Activated T-helper 2 cell treated with anti-CD3 and anti-CD28 coated beads, Interferon-gamma antibody, Interleukin-2, Interleukin-4, amounts not matched to agents 10 μg/mL and 5 μg/mL and 100 μg/mL, durations not matched to agents 14 hours and 24 hours and 36 hours (primary cell): ENCODE data around the gene YTHDF1. TPM values are rescaled to one million over a fixed set of nuclear protein-coding genes. Genes with fewer than 3 reads are reported as not detected.
"Not testable (repeated sequence)": the region's sequence is repeated elsewhere in the genome, so short reads cannot be mapped to it uniquely, and the experiment has no call there.

ENCODE experiments used
- DNase-seq: peaks from one replicate; pipeline ENCODE4 v3.0.0; 2021; ENCODE audit warnings: low spot score
- H3K27ac Mint-ChIP-seq: one replicate; pipeline ENCODE4 v1.8.0; 2021; ENCODE audit warnings: mixed read lengths
- H3K27me3 Mint-ChIP-seq: one replicate; pipeline ENCODE4 v1.8.0; 2021; ENCODE audit warnings: low read depth, mixed read lengths
- H3K36me3 Mint-ChIP-seq: one replicate; pipeline ENCODE4 v1.8.0; 2021; ENCODE audit warnings: low read depth, mixed read lengths
- H3K4me1 Mint-ChIP-seq: one replicate; pipeline ENCODE4 v1.8.0; 2021; ENCODE audit warnings: low read depth, mixed read lengths
- H3K4me3 Mint-ChIP-seq: one replicate; pipeline ENCODE4 v1.8.0; 2021; ENCODE audit warnings: low read depth, mild to moderate bottlenecking, moderate library complexity, mixed read lengths
- H3K9me3 Mint-ChIP-seq: one replicate; pipeline ENCODE4 v1.8.0; 2021; ENCODE audit warnings: mixed read lengths
- intact Hi-C: fragments of 100-400 bp; cut with micrococcal nuclease; formaldehyde crosslinking; loops from one replicate; pipeline ENCODE4 v1.15.1; 2023
- total RNA-seq: library from RNA; stranded (reverse); gene quantifications from 2 replicates; pipeline ENCODE4 v1.2.3, GENCODE V29; 2022

The YTHDF1 gene
- total RNA-seq, 1 donor from 2014 or later, result 44.7 TPM

DNA sequence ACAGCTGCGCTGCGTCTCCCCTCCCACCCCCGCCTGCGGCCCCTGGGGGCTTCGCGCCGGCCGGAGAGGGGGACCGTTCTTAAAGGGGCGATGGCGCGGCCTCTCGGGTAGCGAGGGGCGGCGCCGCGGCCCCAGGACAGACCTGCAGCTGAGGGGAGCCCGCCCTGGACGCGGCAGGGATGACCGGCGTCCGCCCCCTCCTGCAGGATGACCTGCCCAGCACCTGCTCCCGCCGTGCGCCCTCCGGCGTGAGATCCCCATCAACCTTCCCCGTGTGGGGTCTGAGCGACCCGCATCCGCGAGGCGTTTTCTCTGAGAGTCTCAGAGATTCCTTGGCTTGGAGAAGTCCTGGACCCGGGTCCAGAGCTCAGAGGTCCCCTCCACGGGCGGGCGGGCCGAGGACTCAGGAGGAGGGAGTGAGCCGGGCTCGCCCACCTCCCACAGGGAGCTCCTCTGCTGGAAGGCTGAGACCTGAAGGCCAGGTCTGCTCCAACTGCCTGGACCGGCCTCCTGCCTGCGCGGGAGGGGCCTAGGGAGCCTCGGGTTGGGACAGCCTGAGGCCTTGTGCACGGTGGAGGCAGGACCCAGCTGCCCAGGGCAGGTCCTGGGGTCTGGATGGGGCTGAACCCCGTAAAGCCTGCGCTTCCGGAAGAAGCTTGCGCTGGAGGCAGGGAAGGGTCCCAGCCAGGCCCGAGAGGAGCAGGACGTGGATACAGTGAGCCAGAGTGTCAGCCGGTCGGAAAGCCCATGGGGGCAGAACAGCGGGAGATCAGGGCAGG, 38.9 kb upstream of the YTHDF1 start:
- H3K27me3 Mint-ChIP-seq, result peaks cover 40% of the 10 kb centered on the region
- H3K4me1 Mint-ChIP-seq, result no peaks in the 10 kb centered on the region
- H3K9me3 Mint-ChIP-seq, result no peaks in the 10 kb centered on the region
- no peak overlapping the region for H3K4me3 Mint-ChIP-seq
- DNase-seq, result no peak
- no peak overlapping the region for H3K27ac Mint-ChIP-seq
- intact Hi-C loops, result no loop called here
- H3K36me3 Mint-ChIP-seq, result no peaks in the 10 kb centered on the region

DNA sequence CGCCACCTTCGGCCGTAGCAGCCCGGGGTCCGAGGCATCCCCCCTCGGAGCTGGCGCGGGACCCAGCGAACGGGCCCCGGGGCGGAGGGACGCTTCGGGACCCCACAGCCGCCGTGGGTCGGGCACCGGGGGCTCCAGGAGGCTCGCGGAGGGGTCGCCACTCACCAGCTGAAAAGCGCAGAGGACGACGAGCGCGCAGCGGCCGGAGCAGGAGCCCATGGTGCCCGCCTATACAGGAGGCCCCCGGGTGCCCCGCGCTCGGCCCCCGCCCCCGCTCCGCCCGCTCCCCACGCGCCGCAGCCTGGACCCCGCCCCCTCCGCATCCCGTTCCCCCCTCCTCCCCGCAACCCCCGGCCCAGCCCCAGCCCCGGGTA, 38.3 kb upstream of the YTHDF1 start, which contains the start of gene NKAIN4:
TSS of gene NKAIN4 (minus strand) at position 232 of the 374 bp plus-strand sequence. CDS start at position 219, 13 bp downstream.
- H3K27ac Mint-ChIP-seq, result no peak within 1 kb of the TSS
- H3K9me3 Mint-ChIP-seq, result no peaks in the 10 kb centered on the region
- peaks cover 40% of the 10 kb centered on the region for H3K27me3 Mint-ChIP-seq
- H3K4me3 Mint-ChIP-seq, result no peak within 1 kb of the TSS
- intact Hi-C loops, result no loop called here
- no peaks in the 10 kb centered on the region for H3K4me1 Mint-ChIP-seq
- H3K36me3 Mint-ChIP-seq, result no peaks in the 10 kb centered on the region
- no peak for DNase-seq

DNA sequence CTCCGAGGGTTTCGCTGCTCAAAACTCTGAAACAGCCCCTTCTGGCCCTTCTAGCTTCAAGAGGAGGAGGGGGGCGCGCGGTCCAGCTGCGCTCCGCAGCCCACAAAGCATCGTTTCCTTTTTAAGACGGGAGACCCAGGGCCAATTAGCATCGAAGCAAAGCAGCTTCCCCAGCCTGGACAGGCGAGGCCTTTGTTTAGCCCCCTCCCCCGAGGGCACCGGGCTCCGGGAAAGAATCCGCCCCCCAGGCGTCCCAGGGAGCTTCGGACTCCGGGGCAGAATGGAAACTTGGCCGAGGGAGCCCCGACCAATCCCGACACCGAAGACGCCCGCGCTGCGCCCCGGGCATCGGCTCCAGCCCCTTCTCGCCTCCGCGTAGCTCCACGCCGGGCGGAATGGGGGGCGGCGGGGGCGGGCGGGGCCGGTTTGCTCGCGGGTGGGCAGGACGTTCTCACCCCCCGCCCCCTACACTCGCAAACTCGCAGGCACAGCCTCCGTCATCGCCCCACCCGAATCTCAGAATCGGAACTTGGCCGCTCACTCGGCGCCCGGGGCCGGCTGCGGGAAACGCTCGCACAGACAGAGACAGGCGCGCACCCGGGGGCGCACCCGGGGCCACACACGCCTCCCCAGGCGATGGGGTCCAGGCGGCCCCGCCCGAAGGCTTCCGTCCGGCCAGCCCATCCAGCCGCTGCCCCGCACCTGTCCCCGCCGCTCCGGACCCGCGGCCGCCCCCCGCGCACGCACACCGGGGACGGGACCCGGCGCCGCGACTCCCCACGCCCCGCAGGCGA, 37.7 kb upstream of the YTHDF1 start:
- Mint-ChIP-seq H3K9me3 (no peaks in the 10 kb centered on the region), H3K27me3 (peaks cover 41% of the 10 kb centered on the region), H3K4me1 (no peaks in the 10 kb centered on the region), H3K27ac (no peak overlapping the region), H3K36me3 (no peaks in the 10 kb centered on the region), H3K4me3 (no peak overlapping the region)
- no peak for DNase-seq
- intact Hi-C loops, result no loop called here

DNA sequence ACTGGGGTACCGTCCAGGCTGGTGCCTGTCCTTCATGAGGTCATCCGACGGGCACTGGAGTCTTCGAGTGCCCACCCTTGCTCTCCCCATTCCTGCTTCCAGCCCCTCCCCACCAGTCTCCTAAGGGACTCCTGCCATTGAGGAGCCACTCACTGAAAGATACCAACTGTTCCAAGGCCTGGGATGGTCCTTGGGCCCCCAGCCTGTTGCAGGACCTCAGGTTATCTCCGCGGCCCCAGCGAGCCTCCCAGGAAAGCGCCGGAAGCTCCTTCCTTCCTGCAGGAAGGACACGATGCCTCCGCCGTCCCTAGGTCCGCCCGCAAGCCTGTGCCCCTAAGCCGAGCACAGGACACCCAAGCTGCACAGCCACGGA, 37.1 kb upstream of the YTHDF1 start:
- Mint-ChIP-seq H3K27me3 (peaks cover 45% of the 10 kb centered on the region), H3K36me3 (no peaks in the 10 kb centered on the region), H3K9me3 (no peaks in the 10 kb centered on the region), H3K4me1 (no peaks in the 10 kb centered on the region), H3K4me3 (no peak overlapping the region), H3K27ac (no peak overlapping the region)
- intact Hi-C loops, result no loop called here
- DNase-seq, result no peak

DNA sequence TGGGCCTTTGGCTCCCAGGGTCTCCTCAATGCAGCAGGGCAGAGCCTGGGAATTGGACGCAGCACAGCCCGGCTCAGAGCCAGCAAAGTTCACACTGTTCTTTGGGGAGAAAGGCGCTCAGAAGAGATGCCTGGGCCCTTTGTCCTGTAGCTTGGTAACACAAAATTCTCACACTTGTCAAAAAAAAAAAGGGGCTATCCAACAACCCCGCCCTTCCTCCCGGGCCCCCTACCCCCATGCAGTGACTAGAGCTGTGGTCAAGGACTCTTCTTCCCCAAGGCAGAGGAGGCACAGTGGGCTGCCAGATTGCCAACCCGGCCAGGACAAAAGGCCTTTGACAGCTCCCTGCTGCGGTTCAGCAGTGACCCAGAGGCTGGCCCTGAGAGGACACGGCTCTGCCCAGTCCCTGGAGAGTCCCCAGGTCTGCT, 36.4 kb upstream of the YTHDF1 start:
- no peak for DNase-seq
- no peak overlapping the region for H3K27ac Mint-ChIP-seq
- H3K27me3 Mint-ChIP-seq, result peaks cover 45% of the 10 kb centered on the region
- intact Hi-C loops, result no loop called here
- no peak overlapping the region for H3K4me3 Mint-ChIP-seq
- no peaks in the 10 kb centered on the region for H3K36me3 Mint-ChIP-seq
- H3K4me1 Mint-ChIP-seq, result no peaks in the 10 kb centered on the region
- no peaks in the 10 kb centered on the region for H3K9me3 Mint-ChIP-seq

DNA sequence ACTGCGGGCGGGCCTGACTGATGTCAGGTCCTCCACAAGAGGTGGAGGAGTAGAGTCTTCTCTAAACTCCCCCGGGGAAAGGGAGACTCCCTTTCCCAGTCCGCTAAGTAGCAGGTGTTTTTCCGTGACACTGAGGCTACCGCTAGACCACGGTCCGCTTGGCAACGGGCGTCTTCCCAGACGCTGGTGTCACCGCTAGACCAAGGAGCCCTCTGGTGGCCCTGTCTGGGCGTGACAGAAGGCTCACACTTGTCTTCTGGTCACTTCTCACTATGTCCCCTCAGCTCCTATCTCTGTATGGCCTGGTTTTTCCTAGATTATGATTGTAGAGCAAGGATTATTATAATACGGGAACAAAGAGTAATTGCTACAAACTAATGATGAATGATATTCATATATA, 35.4 kb upstream of the YTHDF1 start:
- H3K27ac Mint-ChIP-seq, H3K4me3 Mint-ChIP-seq, DNase-seq, H3K9me3 Mint-ChIP-seq, H3K4me1 Mint-ChIP-seq, H3K36me3 Mint-ChIP-seq, intact Hi-C loops: not testable (repeated sequence)
- peaks cover 38% of the 10 kb centered on the region for H3K27me3 Mint-ChIP-seq

DNA sequence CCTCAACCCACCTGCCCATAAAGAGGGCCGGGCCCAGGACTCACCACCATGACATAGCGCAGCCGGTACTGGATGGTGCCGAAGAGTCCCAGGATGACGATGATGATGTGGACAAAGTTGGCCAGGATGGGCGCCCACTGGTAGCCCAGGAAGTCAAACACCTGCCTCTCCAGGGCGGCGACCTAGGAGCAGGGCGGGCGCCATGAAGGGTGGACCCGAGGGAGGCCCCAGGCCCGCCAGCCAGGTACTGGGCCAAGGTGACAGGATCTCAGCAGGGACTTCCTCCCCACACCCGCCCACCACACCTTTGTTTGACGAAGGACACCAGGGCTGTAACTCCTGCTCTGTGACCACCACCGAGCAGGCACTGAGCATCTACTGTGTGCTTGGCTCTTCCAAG, 34.0 kb upstream of the YTHDF1 start:
- H3K36me3 Mint-ChIP-seq, result no peaks in the 10 kb centered on the region
- DNase-seq, result no peak
- no peak overlapping the region for H3K27ac Mint-ChIP-seq
- no peaks in the 10 kb centered on the region for H3K4me1 Mint-ChIP-seq
- peaks cover 27% of the 10 kb centered on the region for H3K27me3 Mint-ChIP-seq
- no peak overlapping the region for H3K4me3 Mint-ChIP-seq
- intact Hi-C loops, result no loop called here
- H3K9me3 Mint-ChIP-seq, result no peaks in the 10 kb centered on the region

DNA sequence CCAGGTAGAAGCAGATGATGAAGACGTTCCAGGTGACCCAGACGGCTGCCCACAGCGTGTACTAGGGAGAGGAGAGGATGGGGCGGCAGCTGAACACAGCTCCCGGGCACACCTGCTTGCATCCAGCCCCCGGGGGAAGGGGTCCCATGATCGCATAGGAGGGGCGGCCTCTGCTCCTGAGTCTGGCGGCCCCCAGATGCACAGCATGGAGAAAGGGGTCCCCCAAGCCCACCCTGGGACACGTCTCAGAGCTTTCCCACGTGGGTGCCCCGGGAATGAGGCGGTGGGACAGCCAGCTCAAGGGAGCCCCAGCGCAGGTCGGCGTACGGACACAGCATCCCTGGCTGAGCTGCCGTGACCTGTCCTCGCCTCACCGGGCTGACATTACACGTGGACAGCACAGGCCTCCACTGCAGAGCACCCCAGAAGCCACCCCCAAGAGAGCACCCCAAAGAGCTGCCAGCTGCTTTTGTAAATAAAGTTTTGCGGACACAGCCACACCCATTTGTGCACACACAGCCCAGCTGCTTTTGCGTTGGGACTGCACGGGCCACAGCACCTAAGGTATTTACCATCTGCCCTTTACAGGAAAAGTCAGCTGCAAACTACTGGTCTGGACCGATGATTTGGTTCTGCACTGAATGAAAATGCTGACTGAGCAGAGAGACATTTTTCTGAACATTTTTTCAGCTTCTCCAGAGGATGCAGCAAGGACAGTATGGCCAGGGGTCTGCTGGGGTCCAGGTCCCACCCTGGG, 33.1 kb upstream of the YTHDF1 start:
- no peak overlapping the region for H3K27ac Mint-ChIP-seq
- DNase-seq, result no peak
- no peaks in the 10 kb centered on the region for H3K9me3 Mint-ChIP-seq
- no peaks in the 10 kb centered on the region for H3K36me3 Mint-ChIP-seq
- H3K4me1 Mint-ChIP-seq, result no peaks in the 10 kb centered on the region
- peaks cover 25% of the 10 kb centered on the region for H3K27me3 Mint-ChIP-seq
- intact Hi-C loops, result no loop called here
- H3K4me3 Mint-ChIP-seq, result no peak overlapping the region

DNA sequence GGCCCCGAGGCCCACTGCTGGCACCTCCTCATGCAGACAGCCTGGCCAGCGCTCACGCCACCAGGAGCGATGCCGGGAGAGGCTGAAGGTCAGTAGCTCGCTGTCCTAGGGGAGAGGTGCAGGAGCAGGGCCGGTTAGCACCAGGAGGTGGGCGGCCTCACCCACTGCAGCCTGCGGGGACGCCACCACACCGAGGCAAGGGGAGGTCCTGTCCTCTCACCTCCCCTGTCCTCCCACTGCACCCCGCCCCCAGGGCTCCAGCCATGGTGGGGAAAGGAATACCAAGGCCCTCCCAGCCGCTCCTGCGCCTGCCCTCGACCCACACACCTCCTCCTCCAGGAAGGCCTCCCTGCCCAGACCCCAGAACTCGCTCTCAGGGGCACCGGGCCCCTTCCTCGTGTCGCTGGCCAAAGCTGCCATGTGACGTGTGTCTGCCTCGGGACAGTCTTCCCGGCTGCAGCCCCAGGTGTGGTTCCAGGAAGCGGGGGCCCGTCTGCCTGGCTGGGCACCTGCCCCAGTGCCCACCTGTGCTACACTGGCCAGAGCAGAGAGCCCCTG, 31.8 kb upstream of the YTHDF1 start:
- Mint-ChIP-seq H3K4me1 (no peaks in the 10 kb centered on the region), H3K9me3 (no peaks in the 10 kb centered on the region), H3K4me3 (no peak overlapping the region), H3K27ac (no peak overlapping the region), H3K27me3 (peaks cover 18% of the 10 kb centered on the region), H3K36me3 (no peaks in the 10 kb centered on the region)
- intact Hi-C loops, result no loop called here
- DNase-seq, result no peak

DNA sequence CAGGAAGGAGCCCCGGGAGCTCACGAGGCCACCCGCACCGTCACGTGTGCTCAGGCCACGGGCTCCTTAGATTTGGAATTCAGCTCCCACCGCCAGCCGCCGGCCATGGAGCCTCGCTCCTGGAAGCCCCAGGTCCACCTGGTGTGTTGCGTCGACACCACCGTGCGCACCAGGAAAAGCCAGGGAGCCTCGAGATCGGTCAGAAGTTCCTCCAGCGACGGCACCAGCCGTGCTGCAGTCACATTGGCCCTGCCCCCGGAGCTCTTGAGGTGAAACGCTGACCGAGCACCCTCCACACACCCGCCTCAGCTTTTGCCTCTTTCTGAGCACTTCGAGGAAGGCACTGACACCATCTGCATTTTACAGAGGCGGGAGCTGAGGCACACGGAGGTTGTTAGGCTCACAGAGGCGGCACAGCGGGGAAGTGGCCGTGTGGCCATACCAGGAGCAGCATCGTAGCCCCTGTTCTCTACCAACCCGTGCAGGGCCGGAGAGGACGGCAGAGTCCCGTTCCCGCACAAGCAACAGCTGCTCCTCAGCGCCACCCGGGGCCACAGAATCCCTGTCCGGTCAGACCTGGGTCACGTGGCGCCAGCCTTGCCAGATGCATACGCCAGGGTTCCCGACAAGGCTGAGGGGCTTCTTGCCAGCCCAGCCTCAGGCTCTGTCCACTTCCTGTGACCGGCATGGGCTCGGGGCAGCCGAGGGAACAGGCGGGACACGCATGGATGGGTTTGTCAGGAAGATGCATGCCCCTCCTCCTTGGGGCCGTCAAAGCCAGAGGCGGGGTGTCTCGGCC, 30.8 kb upstream of the YTHDF1 start:
- H3K4me3 Mint-ChIP-seq, result no peak overlapping the region
- no peaks in the 10 kb centered on the region for H3K9me3 Mint-ChIP-seq
- intact Hi-C loops, result no loop called here
- no peak overlapping the region for H3K27ac Mint-ChIP-seq
- no peaks in the 10 kb centered on the region for H3K36me3 Mint-ChIP-seq
- no peaks in the 10 kb centered on the region for H3K4me1 Mint-ChIP-seq
- peaks cover 11% of the 10 kb centered on the region for H3K27me3 Mint-ChIP-seq
- DNase-seq, result no peak

DNA sequence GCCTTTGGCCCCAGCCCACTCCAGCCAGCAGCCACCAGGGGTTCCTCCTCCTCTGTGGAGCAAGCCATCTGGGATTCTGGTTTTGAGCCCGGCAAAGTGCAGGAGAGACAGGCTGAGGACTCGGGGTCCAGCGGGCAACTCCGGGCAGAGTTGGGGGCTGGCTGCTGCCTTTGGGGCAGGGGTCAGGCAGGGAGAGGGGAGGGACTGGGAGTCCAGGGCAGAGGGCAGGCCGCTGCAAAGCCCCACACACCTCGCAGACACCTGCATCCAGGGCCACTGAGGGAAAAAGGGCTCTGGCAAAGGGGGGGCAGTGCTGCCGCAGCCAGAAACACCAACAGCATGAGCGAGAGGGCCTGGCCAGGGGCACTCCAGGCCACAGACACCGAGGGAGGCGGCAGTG, 28.5 kb upstream of the YTHDF1 start:
- peaks cover 7% of the 10 kb centered on the region for H3K27me3 Mint-ChIP-seq
- no peak overlapping the region for H3K4me3 Mint-ChIP-seq
- no peaks in the 10 kb centered on the region for H3K9me3 Mint-ChIP-seq
- intact Hi-C loops, result no loop called here
- no peaks in the 10 kb centered on the region for H3K36me3 Mint-ChIP-seq
- H3K27ac Mint-ChIP-seq, result no peak overlapping the region
- DNase-seq, result no peak
- H3K4me1 Mint-ChIP-seq, result no peaks in the 10 kb centered on the region

DNA sequence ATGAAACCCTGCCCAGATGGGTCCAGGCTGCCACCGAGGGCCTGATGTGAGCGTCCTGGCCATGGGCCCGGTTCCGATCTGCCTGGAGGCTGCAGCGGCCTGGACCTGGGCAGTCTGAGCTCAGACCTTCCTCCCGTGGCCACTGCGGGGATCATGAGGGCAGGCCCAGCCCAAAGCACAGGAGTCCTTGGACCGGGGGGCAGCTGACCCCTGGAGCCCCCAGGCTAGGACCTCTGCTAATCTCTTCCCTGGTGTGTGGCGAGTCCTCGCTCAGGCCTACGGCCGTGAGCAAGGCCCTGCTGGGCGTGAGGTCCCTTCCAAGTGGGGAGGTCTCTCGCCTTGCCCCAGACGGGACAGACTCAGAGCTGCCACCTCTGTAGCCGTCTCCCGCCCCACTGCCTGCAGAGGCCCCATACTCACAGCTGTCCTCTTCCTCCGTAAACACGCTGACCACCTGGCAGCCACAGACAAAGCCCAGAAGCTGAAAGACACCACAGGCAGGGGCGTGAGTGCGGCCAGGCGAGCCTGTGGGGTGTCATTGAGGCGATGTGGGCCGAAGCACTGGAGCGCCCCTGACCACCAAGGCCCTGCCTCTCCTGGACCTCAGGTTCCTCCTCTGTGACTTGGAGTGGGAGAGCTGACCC, 27.8 kb upstream of the YTHDF1 start:
- Mint-ChIP-seq H3K4me3 (no peak overlapping the region), H3K4me1 (no peaks in the 10 kb centered on the region), H3K9me3 (no peaks in the 10 kb centered on the region), H3K27ac (no peak overlapping the region), H3K36me3 (no peaks in the 10 kb centered on the region), H3K27me3 (peaks cover 7% of the 10 kb centered on the region)
- no peak for DNase-seq
- intact Hi-C loops, result no loop called here
